Choroid plexus epithelial cell (primary cell): ENCODE measurements around the gene GLRX5.
A peak's percentile ranks its signal among the peaks of the same experiment; 100 is the strongest.

Experiments
- DNase-seq: peaks from one replicate; pipeline ENCODE4 v3.0.0-alpha.2; 2010; ENCODE audit warnings: low read depth
- H3K4me3 ChIP-seq: 2 replicates; pipeline ENCODE4 v1.5.1; 2011; ENCODE audit warnings: low read depth, mild to moderate bottlenecking, control low read depth, low read length, moderate library complexity
- CTCF ChIP-seq: conservative IDR thresholded peaks from 2 replicates; pipeline ENCODE4 v1.5.1; 2011; ENCODE audit warnings: low read depth, mild to moderate bottlenecking, control low read depth, inconsistent platforms, low read length, moderate library complexity

The GLRX5 gene

GRCh38 chr14:95524706-95525512 is 9.9 kb upstream of the GLRX5 start:
- TF ChIP-seq CTCF, result no peak
- H3K4me3 ChIP-seq, result no peak overlapping the region
- DNase-seq, result peak; percentile 66

DNA sequence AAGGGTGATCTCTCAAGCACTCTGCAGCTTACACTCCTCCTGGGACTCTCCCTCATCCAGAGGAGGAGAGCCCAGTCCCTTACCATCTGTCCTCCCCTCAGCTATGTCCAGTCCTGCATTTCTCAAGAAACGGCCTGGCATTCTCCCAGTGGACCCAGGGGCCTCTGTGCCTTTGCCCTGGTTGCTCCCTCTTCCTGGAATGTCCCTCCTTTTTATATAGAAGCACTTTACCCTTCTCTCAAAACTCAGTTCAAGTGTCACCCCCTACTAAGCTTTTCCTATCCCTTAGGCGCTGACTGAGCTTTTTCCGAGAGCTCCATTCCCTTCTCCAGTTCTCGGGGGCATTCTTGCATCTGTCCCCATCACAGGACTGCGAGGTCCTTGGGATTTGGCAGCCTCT is 8.9 kb upstream of the GLRX5 start:
- no peak for TF ChIP-seq CTCF
- no peak for DNase-seq
- no peak overlapping the region for H3K4me3 ChIP-seq

DNA sequence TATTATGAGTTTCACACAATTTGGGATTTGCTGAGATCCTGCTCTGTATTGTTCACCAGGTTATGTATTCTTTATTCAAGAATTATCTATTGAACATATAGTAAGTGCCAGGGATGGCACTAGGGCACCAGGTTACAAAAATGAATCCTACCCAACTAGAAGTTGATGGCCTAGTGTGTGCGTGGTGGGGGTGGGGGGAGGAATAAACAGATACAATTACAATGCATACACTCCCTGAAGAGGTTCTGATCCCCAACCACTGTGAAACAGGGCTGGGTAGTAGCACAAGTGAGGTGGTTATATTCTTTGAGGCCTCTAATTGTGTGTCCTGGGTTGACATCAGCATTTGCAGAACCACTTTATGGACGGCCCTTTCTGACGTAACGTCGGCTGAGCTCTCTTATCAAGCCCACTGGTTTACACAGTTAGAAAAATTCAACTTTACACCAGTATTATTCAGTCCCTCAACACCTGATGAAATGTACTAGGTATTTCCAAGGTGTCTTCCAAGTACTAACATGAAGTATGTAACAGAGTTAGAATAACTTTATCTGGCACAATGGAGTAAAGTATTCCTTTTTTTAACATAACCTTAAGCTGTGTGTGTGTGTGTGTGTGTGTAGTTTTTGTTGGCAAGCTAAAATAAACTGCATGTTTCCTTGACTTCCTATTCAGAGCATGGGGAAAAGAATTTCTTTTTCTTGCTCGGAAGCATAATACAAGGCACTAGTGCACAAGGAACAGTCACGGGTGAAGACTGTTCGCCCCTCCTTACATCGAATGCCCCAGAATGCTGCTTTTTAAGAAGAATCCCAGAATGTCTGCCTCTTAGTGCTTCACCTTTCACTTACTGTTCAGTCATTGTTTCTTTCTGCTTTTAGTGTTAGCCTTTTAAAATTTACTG is 8.1 kb upstream of the GLRX5 start:
- peak overlapping the region; percentile 6 for H3K4me3 ChIP-seq
- peak; percentile 65 for DNase-seq
- TF ChIP-seq CTCF, result no peak

DNA sequence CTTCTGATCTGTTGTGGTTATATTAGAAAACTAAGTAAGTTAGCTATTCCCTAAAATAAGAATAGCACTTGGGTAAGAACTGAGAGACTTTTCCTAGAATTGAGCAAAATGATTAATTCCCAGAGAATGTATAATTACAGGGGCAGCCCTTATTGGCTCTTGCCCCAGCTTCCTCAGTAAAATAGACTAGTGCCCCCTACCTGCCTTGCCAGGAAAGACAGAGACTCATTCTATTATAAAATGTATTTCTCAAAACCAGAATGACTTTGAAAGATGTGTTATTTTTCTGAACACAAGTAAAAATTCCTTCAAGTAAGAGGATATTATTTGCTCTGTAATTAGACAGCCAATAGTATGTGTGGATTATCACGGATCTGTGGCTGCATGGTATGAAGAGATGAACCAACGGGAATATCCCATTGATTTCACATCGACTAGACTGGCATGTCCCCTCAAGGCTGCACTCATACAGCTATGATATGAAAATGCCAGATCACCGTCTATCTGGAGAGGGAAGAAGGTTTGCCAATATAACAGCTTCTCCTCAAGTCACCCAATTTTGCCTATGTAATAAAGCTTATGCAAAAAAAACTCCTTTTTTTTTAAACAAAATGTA is 7.4 kb upstream of the GLRX5 start:
- DNase-seq, result peak; percentile 85
- H3K4me3 ChIP-seq, result peak overlapping the region; percentile 6
- peak; percentile 88 for TF ChIP-seq CTCF

DNA sequence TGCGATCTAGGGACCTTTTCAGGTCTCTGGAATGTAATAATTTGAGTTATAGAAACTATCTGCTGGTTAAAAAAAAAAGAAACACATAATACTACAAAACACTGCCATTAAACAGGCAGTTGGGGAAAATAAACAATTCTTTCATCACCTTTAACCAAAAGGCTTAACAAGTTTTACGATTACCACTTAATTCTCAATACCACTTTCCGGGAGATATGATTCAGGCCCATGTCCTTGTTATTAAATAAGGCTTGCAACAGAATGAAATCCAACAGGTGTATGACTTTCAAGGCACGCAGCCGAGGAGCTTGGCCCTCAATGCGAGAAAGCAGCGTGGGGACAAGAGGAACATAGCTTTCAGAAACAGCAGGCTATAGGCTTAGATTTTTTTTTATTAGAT is 5.6 kb upstream of the GLRX5 start:
- H3K4me3 ChIP-seq, result no peak overlapping the region
- DNase-seq, result no peak
- no peak for TF ChIP-seq CTCF

- peak; percentile 62 for DNase-seq
- TF ChIP-seq CTCF, result no peak
- no peak overlapping the region for H3K4me3 ChIP-seq
Measured at GRCh38 chr14:95530473-95531276, 4.2 kb upstream of the GLRX5 start.
